ENCODE results near the gene ZBTB46.
"Not testable (repeated sequence)": the region's sequence is repeated elsewhere in the genome, so short reads cannot be mapped to it uniquely, and the experiment has no call there.

GRCh38 chr20:63853733-63854068 is 22.6 kb upstream of the ZBTB46 start:
- not testable (repeated sequence) for TF ChIP-seq ZNF266 (tag by site-specific recombination; IDR thresholded peaks at IDR 0.05; ENCODE audit: low read depth); ZNF350 (tag by site-specific recombination; IDR thresholded peaks at IDR 0.05); ZBTB8A (tag by site-specific recombination; IDR thresholded peaks at IDR 0.05); ZNF114 (tag by site-specific recombination; IDR thresholded peaks at IDR 0.05); YY1 (tag by site-specific recombination; IDR thresholded peaks at IDR 0.05); PATZ1 (tag by site-specific recombination; IDR thresholded peaks at IDR 0.05)
- TF ChIP-seq, protein P1, sequence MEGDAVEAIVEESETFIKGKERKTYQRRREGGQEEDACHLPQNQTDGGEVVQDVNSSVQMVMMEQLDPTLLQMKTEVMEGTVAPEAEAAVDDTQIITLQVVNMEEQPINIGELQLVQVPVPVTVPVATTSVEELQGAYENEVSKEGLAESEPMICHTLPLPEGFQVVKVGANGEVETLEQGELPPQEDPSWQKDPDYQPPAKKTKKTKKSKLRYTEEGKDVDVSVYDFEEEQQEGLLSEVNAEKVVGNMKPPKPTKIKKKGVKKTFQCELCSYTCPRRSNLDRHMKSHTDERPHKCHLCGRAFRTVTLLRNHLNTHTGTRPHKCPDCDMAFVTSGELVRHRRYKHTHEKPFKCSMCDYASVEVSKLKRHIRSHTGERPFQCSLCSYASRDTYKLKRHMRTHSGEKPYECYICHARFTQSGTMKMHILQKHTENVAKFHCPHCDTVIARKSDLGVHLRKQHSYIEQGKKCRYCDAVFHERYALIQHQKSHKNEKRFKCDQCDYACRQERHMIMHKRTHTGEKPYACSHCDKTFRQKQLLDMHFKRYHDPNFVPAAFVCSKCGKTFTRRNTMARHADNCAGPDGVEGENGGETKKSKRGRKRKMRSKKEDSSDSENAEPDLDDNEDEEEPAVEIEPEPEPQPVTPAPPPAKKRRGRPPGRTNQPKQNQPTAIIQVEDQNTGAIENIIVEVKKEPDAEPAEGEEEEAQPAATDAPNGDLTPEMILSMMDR (tag by site-specific recombination; IDR thresholded peaks at IDR 0.05) = not testable (repeated sequence)
- TF ChIP-seq, protein P2, sequence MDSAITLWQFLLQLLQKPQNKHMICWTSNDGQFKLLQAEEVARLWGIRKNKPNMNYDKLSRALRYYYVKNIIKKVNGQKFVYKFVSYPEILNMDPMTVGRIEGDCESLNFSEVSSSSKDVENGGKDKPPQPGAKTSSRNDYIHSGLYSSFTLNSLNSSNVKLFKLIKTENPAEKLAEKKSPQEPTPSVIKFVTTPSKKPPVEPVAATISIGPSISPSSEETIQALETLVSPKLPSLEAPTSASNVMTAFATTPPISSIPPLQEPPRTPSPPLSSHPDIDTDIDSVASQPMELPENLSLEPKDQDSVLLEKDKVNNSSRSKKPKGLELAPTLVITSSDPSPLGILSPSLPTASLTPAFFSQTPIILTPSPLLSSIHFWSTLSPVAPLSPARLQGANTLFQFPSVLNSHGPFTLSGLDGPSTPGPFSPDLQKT (IDR thresholded peaks at IDR 0.05; ENCODE audit: borderline replicate concordance, low read depth, low read length) = not testable (repeated sequence)
